GM18505 (cell line): ENCODE measurements around the gene HK3.

ENCODE experiments used
- ATAC-seq: cut with Tn5 transposase; IDR thresholded peaks from one replicate; pipeline ENCODE4 v1.9.1; 2021; ENCODE audit not compliant: unreplicated experiment
- POLR2A ChIP-seq: IDR thresholded peaks from 4 replicates; pipeline ENCODE4 v1.6.1; 2011; ENCODE audit warnings: borderline replicate concordance; ENCODE audit not compliant: insufficient read depth, insufficient read length; ENCODE audit errors: extremely low read depth

The HK3 gene

GRCh38 chr5:176862330-176862995 is 36.7 kb downstream of the HK3 start:
- TF ChIP-seq POLR2A, result no peak
- ATAC-seq, result no peak

- no peak for ATAC-seq
Measured at GRCh38 chr5:176861276-176861675, 37.9 kb downstream of the HK3 start.

GRCh38 chr5:176860381-176860780 is 38.8 kb downstream of the HK3 start:
- TF ChIP-seq POLR2A, result no peak
- no peak for ATAC-seq

More at GRCh38 chr5:176861276-176861675, 37.9 kb downstream of the HK3 start:
- TF ChIP-seq POLR2A, result no peak

- TF ChIP-seq POLR2A, result no peak
- ATAC-seq, result no peak
Measured at GRCh38 chr5:176859916-176860315, 39.2 kb downstream of the HK3 start.

- no peak for TF ChIP-seq POLR2A
- ATAC-seq, result no peak
Measured at GRCh38 chr5:176857894-176858273, 41.3 kb downstream of the HK3 start.

GRCh38 chr5:176857216-176857893 is 41.8 kb downstream of the HK3 start:
- no peak for TF ChIP-seq POLR2A
- ATAC-seq, result no peak

- TF ChIP-seq POLR2A, result no peak
- no peak for ATAC-seq
Measured at GRCh38 chr5:176856746-176857145, 42.4 kb downstream of the HK3 start.

- ATAC-seq, result no peak
- no peak for TF ChIP-seq POLR2A
Measured at GRCh38 chr5:176855598-176855997, 43.5 kb downstream of the HK3 start.

GRCh38 chr5:176854164-176854563 is 45.0 kb downstream of the HK3 start:
- TF ChIP-seq POLR2A, result no peak
- no peak for ATAC-seq

- no peak for ATAC-seq
Measured at GRCh38 chr5:176853151-176853778, 45.9 kb downstream of the HK3 start.

GRCh38 chr5:176851871-176852658 is 47.1 kb downstream of the HK3 start:
- no peak for TF ChIP-seq POLR2A
- ATAC-seq, result no peak

More at GRCh38 chr5:176853151-176853778, 45.9 kb downstream of the HK3 start:
- TF ChIP-seq POLR2A, result no peak

- ATAC-seq, result no peak
- TF ChIP-seq POLR2A, result no peak
Measured at GRCh38 chr5:176851380-176851779, 47.8 kb downstream of the HK3 start.

GRCh38 chr5:176850371-176851245 is 48.5 kb downstream of the HK3 start:
- ATAC-seq, result no peak
- no peak for TF ChIP-seq POLR2A

- no peak for TF ChIP-seq POLR2A
- ATAC-seq, result no peak
Measured at GRCh38 chr5:176849611-176850227, 49.4 kb downstream of the HK3 start.
